IMR-90 (cell line): ENCODE measurements around the gene GJC2. TPM values are rescaled to one million over a fixed set of nuclear protein-coding genes. Genes with fewer than 3 reads are reported as not detected.

Experiments used
- ATAC-seq: fragments of 200-7000 bp; cut with Tn5 transposase; 2 replicates; pipeline ENCODE4 v1.9.1; 2020; ENCODE audit warnings: low read depth, mild to moderate bottlenecking, moderate library complexity
- BruUV-seq: library from RNA; stranded (reverse); fragments of 400-500 nt; replicated peaks from 2 replicates; lab custom pipeline; 2021; lab: Mats Ljungman, UMichigan
- CTCF ChIA-PET: fragments of 300-600 bp; formaldehyde crosslinking; extraction: SDS; loops from one replicate; lab custom pipeline; 2021; ENCODE audit warnings: antibody characterized with exemption; lab: Yijun Ruan, JAX
- POLR2A ChIA-PET: fragments of 300-600 bp; sonication (Branson Sonifier 250); formaldehyde crosslinking; loops from one replicate; lab custom pipeline; 2022; ENCODE audit warnings: antibody characterized with exemption; ENCODE audit not compliant: unreplicated experiment; lab: Charles Lee
- DNase-seq: peaks from one replicate; pipeline ENCODE4 v3.0.0; 2013
- H2AFZ ChIP-seq: replicated peaks from 2 replicates; pipeline ENCODE3; 2013; ENCODE audit warnings: low read length, mild to moderate bottlenecking; ENCODE audit not compliant: poor library complexity
- H2AK5ac ChIP-seq: 2 replicates; pipeline ENCODE4 v1.6.1; 2013; ENCODE audit warnings: low read depth, low read length, inconsistent platforms
- H2AK9ac ChIP-seq: replicated peaks from 2 replicates; pipeline ENCODE3; 2013; ENCODE audit warnings: mild to moderate bottlenecking, low read depth, low read length, moderate library complexity; ENCODE audit not compliant: poor library complexity
- H2BK120ac ChIP-seq: 2 replicates; pipeline ENCODE4 v1.6.1; 2013; ENCODE audit warnings: low read depth, low read length, inconsistent platforms
- H2BK15ac ChIP-seq: 3 replicates; pipeline ENCODE4 v1.6.1; 2013; ENCODE audit warnings: low read depth, low read length, inconsistent platforms
- H2BK20ac ChIP-seq: 2 replicates; pipeline ENCODE4 v1.6.1; 2013; ENCODE audit warnings: low read depth, mild to moderate bottlenecking, inconsistent platforms, low read length, moderate library complexity
- H2BK5ac ChIP-seq: 2 replicates; pipeline ENCODE4 v1.6.1; 2013; ENCODE audit warnings: mild to moderate bottlenecking, low read depth, low read length, inconsistent platforms; ENCODE audit not compliant: poor library complexity, severe bottlenecking
- H3K14ac ChIP-seq: replicated peaks from 2 replicates; pipeline ENCODE4 v1.6.1; 2013; ENCODE audit warnings: low read depth, low read length, inconsistent platforms
- H3K18ac ChIP-seq: 2 replicates; pipeline ENCODE4 v1.6.1; 2013; ENCODE audit warnings: low read depth, low read length, control low read depth
- H3K23ac ChIP-seq: 2 replicates; pipeline ENCODE4 v1.6.1; 2013; ENCODE audit warnings: low read depth, low read length, inconsistent platforms
- H3K27ac ChIP-seq: 2 replicates; pipeline ENCODE4 v1.5.1; 2013; ENCODE audit warnings: mild to moderate bottlenecking, control low read depth, low read length; ENCODE audit not compliant: insufficient read depth
- H3K27me3 ChIP-seq: 2 replicates; pipeline ENCODE4 v1.6.1; 2013; ENCODE audit warnings: low read length; ENCODE audit not compliant: control insufficient read depth, insufficient read depth
- H3K36me3 ChIP-seq: 2 replicates; pipeline ENCODE4 v1.6.1; 2013; ENCODE audit warnings: low read length, mixed read lengths; ENCODE audit not compliant: control insufficient read depth, insufficient read depth
- H3K4ac ChIP-seq: 2 replicates; pipeline ENCODE4 v1.6.1; 2013; ENCODE audit warnings: low read depth, low read length, inconsistent platforms
- H3K4me1 ChIP-seq: 2 replicates; pipeline ENCODE4 v1.6.1; 2013; ENCODE audit warnings: low read length, mixed read lengths; ENCODE audit not compliant: control insufficient read depth, insufficient read depth
- H3K4me2 ChIP-seq: 2 replicates; pipeline ENCODE4 v1.6.1; 2013; ENCODE audit warnings: low read depth, mild to moderate bottlenecking, control low read depth, low read length, moderate library complexity
- H3K4me3 ChIP-seq: 2 replicates; pipeline ENCODE4 v1.5.1; 2013; ENCODE audit warnings: low read depth, mild to moderate bottlenecking, control low read depth, low read length, moderate library complexity; ENCODE audit not compliant: insufficient read depth
- H3K56ac ChIP-seq: 2 replicates; pipeline ENCODE4 v1.6.1; 2013; ENCODE audit warnings: low read length, inconsistent platforms; ENCODE audit not compliant: insufficient read depth; ENCODE audit errors: extremely low read depth
- H3K79me1 ChIP-seq, 2 experiments: 2 replicates each; pipeline ENCODE4 v1.6.1; 2013; ENCODE audit warnings: low read length in 2 of 2, inconsistent platforms in 1 of 2, low read depth in 1 of 2
- H3K9ac ChIP-seq: 2 replicates; pipeline ENCODE4 v1.6.1; 2013; ENCODE audit warnings: low read depth, low read length, control low read depth
- H3K9me1 ChIP-seq: 2 replicates; pipeline ENCODE4 v1.6.1; 2013; ENCODE audit warnings: low read length, inconsistent platforms; ENCODE audit not compliant: insufficient read depth
- H3K9me3 ChIP-seq: 2 replicates; pipeline ENCODE4 v1.6.1; 2013; ENCODE audit warnings: low read length; ENCODE audit not compliant: control insufficient read depth, insufficient read depth
- H4K20me1 ChIP-seq: 2 replicates; pipeline ENCODE4 v1.6.1; 2013; ENCODE audit warnings: low read length, inconsistent platforms; ENCODE audit not compliant: insufficient read depth
- H4K5ac ChIP-seq: 2 replicates; pipeline ENCODE4 v1.6.1; 2013; ENCODE audit warnings: mild to moderate bottlenecking, low read depth, low read length, control low read depth
- H4K8ac ChIP-seq, 2 experiments: 2 replicates each; pipeline ENCODE4 v1.6.1; 2013; ENCODE audit warnings: low read depth in 2 of 2, low read length in 2 of 2, control low read depth in 1 of 2, inconsistent platforms in 1 of 2
- H4K91ac ChIP-seq: 2 replicates; pipeline ENCODE4 v1.6.1; 2013; ENCODE audit warnings: low read depth, low read length, inconsistent platforms; ENCODE audit not compliant: insufficient read depth
- BHLHE40 ChIP-seq: fragments of 150-350 bp; IDR thresholded peaks from 2 replicates; pipeline ENCODE4 v1.6.1; 2016; ENCODE audit warnings: mild to moderate bottlenecking, low read depth, low read length
- CEBPB ChIP-seq: IDR thresholded peaks from 2 replicates; pipeline ENCODE4 v1.6.1; 2012; ENCODE audit warnings: low read depth, low read length, improper control_type of control experiment
- CHD1 ChIP-seq: IDR thresholded peaks from 2 replicates; pipeline ENCODE4 v1.6.1; 2012; ENCODE audit warnings: low read depth, low read length, improper control_type of control experiment
- FOS ChIP-seq: fragments of 150-350 bp; IDR thresholded peaks from 2 replicates; pipeline ENCODE4 v1.6.1; 2016; ENCODE audit warnings: low read depth, low read length
- MAFK ChIP-seq: IDR thresholded peaks from 2 replicates; pipeline ENCODE4 v1.6.1; 2012; ENCODE audit warnings: low read depth, low read length, improper control_type of control experiment
- MAZ ChIP-seq: IDR thresholded peaks from 2 replicates; pipeline ENCODE4 v1.6.1; 2012; ENCODE audit warnings: low read depth, mild to moderate bottlenecking, low read length, improper control_type of control experiment, moderate library complexity, borderline replicate concordance
- MXI1 ChIP-seq: IDR thresholded peaks from 2 replicates; pipeline ENCODE4 v1.6.1; 2012; ENCODE audit warnings: low read depth, mild to moderate bottlenecking, low read length, moderate library complexity, borderline replicate concordance
- NFE2L2 ChIP-seq: fragments of 150-350 bp; IDR thresholded peaks from 2 replicates; pipeline ENCODE4 v1.6.1; 2016; ENCODE audit warnings: low read depth, mild to moderate bottlenecking, low read length
- POLR2A ChIP-seq: IDR thresholded peaks from 2 replicates; pipeline ENCODE4 v1.6.1; 2012; ENCODE audit warnings: mild to moderate bottlenecking, low read depth, low read length
- RAD21 ChIP-seq: IDR thresholded peaks from 2 replicates; pipeline ENCODE4 v1.6.1; 2012; ENCODE audit warnings: low read length, improper control_type of control experiment
- RFX5 ChIP-seq: IDR thresholded peaks from 2 replicates; pipeline ENCODE4 v1.8.0; 2012; ENCODE audit warnings: low read depth, mild to moderate bottlenecking, low read length, moderate library complexity
- SMC3 ChIP-seq: fragments of 150-350 bp; IDR thresholded peaks from 2 replicates; pipeline ENCODE4 v1.6.1; 2016; ENCODE audit warnings: low read depth, mild to moderate bottlenecking, antibody characterized with exemption, low read length, moderate library complexity
- WGBS, 2 experiments: methylation state at CpG; one replicate each; pipeline versions ENCODE4 v1.1.5 to v1.1.7; 2013; ENCODE audit warnings: missing lambda C conversion rate in 2 of 2; ENCODE audit not compliant: insufficient read length in 1 of 2; ENCODE audit errors: extremely low coverage in 2 of 2; 5-methylcytosine and 5-hydroxymethylcytosine counted together
- dilution Hi-C: fragments of 300-500 bp; cut with HindIII; formaldehyde crosslinking; loops from one replicate; pipeline ENCODE4 v1.14.3; 2018; ENCODE audit warnings: low sequenced_read_pairs; ENCODE audit not compliant: unreplicated experiment
- in situ Hi-C: fragments of 300-500 bp; cut with MboI; formaldehyde crosslinking; loops from 3 replicates; pipeline ENCODE4 v1.14.3; 2019; ENCODE audit warnings: low sequenced_read_pairs, inconsistent platforms, mixed read lengths
- intact Hi-C: fragments of 100-400 bp; cut with micrococcal nuclease; formaldehyde crosslinking; loops from 2 replicates; pipeline ENCODE4 v1.10.0; 2022
- polyA plus RNA-seq, 3 experiments: library from polyadenylated mRNA; depleted of rRNA; stranded (reverse); fragments of >200 nt; gene quantifications; 2 replicates each; pipeline ENCODE4 v1.2.3, GENCODE V29; 2012; ENCODE audit warnings: low replicate concordance in 1 of 3
- total RNA-seq: library from RNA; depleted of rRNA; stranded (reverse); fragments of >200 nt; gene quantifications from 2 replicates; pipeline ENCODE4 v1.2.3, GENCODE V29; 2012
- TF ChIP-seq, protein P1 (sequence below): fragments of 150-350 bp; IDR thresholded peaks from 2 replicates; pipeline ENCODE4 v1.6.1; 2016; ENCODE audit warnings: low read depth, mild to moderate bottlenecking, low read length, moderate library complexity, borderline replicate concordance
- TF ChIP-seq, protein P2 (sequence below): conservative IDR thresholded peaks from 2 replicates; pipeline ENCODE4 v1.5.1; 2012; ENCODE audit warnings: mild to moderate bottlenecking, low read depth, low read length, improper control_type of control experiment
- TF ChIP-seq, protein P3 (sequence below): fragments of 150-350 bp; IDR thresholded peaks from 2 replicates; pipeline ENCODE4 v1.6.1; 2017; ENCODE audit warnings: mild to moderate bottlenecking, antibody characterized with exemption, low read length, low read depth

The GJC2 gene
- total and polyA plus RNA-seq, 2 of the 4 experiments (the other 2 are of a cell fraction): 1.1 to 1.7 TPM

DNA sequence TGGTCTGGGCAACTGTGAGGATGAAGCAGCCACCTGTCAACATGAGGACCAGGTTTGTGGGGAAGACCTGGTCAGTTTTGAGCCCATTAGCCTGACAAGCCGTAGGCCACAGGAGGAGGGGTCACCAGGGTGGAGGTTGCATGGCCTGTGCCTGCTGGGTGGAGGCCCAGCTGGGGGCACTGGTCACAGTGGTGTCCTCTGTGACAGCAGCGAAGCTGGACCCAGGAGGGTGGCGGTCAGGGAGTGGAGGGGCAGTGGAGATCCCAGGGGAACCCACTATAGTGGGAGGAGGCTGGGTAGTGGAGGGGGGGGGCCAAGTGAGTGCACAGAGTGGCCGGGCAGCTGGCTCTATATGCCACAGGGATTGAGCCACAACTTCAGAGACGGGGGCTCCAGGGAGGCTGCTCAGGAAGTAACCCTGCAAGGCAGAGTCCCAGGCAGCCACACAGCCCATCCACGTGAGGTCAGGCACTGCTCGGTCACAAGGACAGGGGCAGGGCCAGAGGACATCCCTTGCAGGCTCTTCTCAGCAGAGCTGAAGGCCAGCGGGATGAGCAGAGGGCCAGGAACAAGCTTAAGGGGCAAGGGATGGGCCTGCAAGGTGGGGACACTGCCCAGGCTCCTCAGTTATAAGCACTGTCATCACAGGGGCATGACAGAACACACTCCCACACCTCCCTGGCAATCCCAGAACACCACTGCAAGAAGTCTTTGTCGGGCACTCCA, 44.3 kb upstream of the GJC2 start:
- Histone ChIP-seq H3K9ac (no peak overlapping the region), H2BK120ac (no peak overlapping the region), H3K27me3 (no peaks in the 10 kb centered on the region), H3K4ac (no peak overlapping the region), H3K18ac (no peak overlapping the region), H3K56ac (no peak overlapping the region), H4K91ac (no peak overlapping the region), H3K9me1 (peaks cover 7% of the 10 kb centered on the region), H4K8ac (no peak overlapping the region), H3K14ac (no peak overlapping the region), H4K20me1 (peaks cover 14% of the 10 kb centered on the region), H3K4me3 (no peak overlapping the region), H3K4me1 (peaks cover 10% of the 10 kb centered on the region), H2AFZ (peak overlapping the region; percentile 38), H2AK5ac (no peak overlapping the region), H2AK9ac (no peak overlapping the region), H3K36me3 (peaks cover 19% of the 10 kb centered on the region), H2BK15ac (no peak overlapping the region), H3K79me1 (peaks cover 13 to 54% of the 10 kb centered on the region in 2 experiments; a peak in 3 of 4 replicates), H2BK5ac (no peak overlapping the region), H2BK20ac (no peak overlapping the region), H3K27ac (no peak overlapping the region), H3K4me2 (no peak overlapping the region), H3K9me3 (no peaks in the 10 kb centered on the region), H3K23ac (no peak overlapping the region), H4K5ac (no peak overlapping the region)
- dilution Hi-C loops (no loop called here), intact Hi-C loops (no loop called here), in situ Hi-C loops (no loop called here)
- ATAC-seq (no peak), DNase-seq (no peak)
- CTCF ChIA-PET: no interaction called here
- BruUV-seq: no TSS peak
- TF ChIP-seq BHLHE40: no peak
- no peak for TF ChIP-seq SMC3
- no peak for TF ChIP-seq FOS
- TF ChIP-seq POLR2A: no peak
- TF ChIP-seq, protein P1, sequence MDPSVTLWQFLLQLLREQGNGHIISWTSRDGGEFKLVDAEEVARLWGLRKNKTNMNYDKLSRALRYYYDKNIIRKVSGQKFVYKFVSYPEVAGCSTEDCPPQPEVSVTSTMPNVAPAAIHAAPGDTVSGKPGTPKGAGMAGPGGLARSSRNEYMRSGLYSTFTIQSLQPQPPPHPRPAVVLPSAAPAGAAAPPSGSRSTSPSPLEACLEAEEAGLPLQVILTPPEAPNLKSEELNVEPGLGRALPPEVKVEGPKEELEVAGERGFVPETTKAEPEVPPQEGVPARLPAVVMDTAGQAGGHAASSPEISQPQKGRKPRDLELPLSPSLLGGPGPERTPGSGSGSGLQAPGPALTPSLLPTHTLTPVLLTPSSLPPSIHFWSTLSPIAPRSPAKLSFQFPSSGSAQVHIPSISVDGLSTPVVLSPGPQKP: no peak
- no peak for TF ChIP-seq RAD21
- no peak for TF ChIP-seq MAFK
- TF ChIP-seq MXI1: no peak
- TF ChIP-seq NFE2L2: no peak
- TF ChIP-seq, protein P2, sequence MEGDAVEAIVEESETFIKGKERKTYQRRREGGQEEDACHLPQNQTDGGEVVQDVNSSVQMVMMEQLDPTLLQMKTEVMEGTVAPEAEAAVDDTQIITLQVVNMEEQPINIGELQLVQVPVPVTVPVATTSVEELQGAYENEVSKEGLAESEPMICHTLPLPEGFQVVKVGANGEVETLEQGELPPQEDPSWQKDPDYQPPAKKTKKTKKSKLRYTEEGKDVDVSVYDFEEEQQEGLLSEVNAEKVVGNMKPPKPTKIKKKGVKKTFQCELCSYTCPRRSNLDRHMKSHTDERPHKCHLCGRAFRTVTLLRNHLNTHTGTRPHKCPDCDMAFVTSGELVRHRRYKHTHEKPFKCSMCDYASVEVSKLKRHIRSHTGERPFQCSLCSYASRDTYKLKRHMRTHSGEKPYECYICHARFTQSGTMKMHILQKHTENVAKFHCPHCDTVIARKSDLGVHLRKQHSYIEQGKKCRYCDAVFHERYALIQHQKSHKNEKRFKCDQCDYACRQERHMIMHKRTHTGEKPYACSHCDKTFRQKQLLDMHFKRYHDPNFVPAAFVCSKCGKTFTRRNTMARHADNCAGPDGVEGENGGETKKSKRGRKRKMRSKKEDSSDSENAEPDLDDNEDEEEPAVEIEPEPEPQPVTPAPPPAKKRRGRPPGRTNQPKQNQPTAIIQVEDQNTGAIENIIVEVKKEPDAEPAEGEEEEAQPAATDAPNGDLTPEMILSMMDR: no peak
- TF ChIP-seq MAZ: no peak
- no peak for TF ChIP-seq CHD1
- TF ChIP-seq CEBPB: no peak
- no peak for TF ChIP-seq RFX5
- TF ChIP-seq, protein P3, sequence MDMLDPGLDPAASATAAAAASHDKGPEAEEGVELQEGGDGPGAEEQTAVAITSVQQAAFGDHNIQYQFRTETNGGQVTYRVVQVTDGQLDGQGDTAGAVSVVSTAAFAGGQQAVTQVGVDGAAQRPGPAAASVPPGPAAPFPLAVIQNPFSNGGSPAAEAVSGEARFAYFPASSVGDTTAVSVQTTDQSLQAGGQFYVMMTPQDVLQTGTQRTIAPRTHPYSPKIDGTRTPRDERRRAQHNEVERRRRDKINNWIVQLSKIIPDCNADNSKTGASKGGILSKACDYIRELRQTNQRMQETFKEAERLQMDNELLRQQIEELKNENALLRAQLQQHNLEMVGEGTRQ: no peak
- WGBS, 2 experiments: 59% methylated on average over 4 of the region's 9 CpGs; no CpG with 5 or more reads in 1 of the 2 experiments
- POLR2A ChIA-PET: no interaction called here
